DMS153 (cell line): ENCODE measurements around the gene UGT2B15.
A peak's percentile ranks its signal among the peaks of the same experiment; 100 is the strongest.
"Not testable (repeated sequence)": the region's sequence is repeated elsewhere in the genome, so short reads cannot be mapped to it uniquely, and the experiment has no call there.

Source experiments
- DNase-seq: peaks from one replicate; lab custom pipeline; 2025; lab: John Stamatoyannopoulos, UW

UGT2B15 gene

GRCh38 chr4:68670479-68670939, at the start of gene UGT2B15:
TSS of gene UGT2B15 (minus strand) at chr4:68670652. CDS start at chr4:68670618, 34 bp downstream.
- not testable (repeated sequence) for DNase-seq

GRCh38 chr4:68719075-68719473, 48.6 kb upstream of the UGT2B15 start:
- DNase-seq = no peak

GRCh38 chr4:68718447-68719074, 48.1 kb upstream of the UGT2B15 start:
- no peak for DNase-seq

DNA sequence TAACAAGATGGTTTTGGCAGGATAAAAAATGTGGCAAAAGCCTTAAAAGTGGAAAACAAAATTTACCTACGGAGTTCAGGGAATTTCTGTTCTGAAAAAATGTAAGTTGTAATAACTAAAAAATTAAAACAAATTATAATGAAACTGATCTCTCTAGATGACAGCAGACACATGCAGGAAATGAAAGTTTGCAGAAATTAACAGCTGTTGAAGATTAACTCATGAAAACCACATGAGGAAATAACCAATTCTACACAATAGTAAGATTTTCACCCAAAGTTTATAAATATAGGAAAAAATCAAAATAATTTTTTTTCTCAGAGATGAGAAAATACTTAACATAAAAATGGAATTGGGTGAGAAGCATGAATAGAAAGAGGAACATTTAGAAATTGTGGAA, 47.5 kb upstream of the UGT2B15 start:
- DNase-seq = no peak

GRCh38 chr4:68714400-68714799, 43.9 kb upstream of the UGT2B15 start:
- no peak for DNase-seq

- no peak for DNase-seq
Measured at GRCh38 chr4:68712207-68712606, 41.8 kb upstream of the UGT2B15 start.

- DNase-seq = no peak
Measured at GRCh38 chr4:68708566-68708965, 38.1 kb upstream of the UGT2B15 start.

DNA sequence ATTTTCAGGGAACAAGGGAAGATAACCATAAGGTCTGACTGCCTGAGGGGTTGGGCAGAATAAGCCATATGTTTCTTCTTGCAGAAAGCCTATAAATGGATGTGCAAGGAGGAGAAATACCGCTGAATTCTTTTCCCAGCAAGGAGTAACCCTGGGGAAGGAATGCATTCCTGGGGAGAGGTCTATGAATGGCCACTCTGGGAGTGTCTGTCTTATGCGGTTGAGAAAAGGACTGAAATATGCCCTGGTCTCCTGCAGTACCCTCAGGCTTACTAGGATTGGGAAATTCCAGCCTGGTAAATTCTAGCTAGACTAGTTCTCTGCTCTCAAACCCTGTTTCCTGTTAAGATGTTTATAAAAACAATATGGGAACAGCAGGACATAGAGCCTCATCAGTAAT, 32.7 kb upstream of the UGT2B15 start:
- DNase-seq = not testable (repeated sequence)

DNA sequence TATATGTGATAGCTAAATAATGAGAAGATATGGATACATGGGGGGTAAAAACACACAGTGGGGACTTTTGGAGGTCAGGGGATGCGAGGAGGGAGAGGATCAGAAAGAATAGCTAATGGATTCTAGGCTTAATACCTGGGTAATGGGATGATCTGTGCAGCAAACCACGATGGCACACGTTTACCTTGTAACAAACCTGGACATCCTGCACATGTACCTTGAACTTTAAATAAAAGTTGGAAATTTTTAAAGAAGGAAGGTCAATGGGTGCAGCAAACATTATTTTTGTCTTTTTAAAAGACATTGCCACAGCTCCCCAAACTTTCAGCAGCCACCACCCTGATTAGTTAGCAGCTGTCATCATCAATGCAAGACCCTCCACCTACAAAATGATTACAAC, 29.7 kb upstream of the UGT2B15 start:
- no peak for DNase-seq

- peak; percentile 72 for DNase-seq
Measured at GRCh38 chr4:68693325-68694075, 23.0 kb upstream of the UGT2B15 start.

DNA sequence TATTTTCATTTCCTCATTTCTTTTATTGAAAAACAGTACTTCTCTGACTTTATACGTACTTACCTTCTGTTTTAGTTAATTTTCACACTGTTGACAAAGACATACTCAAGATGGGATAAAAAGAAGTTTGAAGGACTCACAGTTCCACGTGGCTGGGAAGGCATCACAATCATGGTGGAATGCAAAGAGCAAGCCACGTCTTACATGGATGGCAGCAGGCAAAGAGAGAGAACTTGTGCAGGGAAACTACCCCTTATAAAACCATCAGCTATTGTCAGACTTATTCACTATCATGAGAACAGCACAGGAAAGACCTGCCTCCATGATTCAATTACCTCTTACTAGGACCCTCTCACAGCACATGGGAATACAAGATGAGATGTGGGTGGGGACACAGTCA, 20.7 kb upstream of the UGT2B15 start:
- no peak for DNase-seq

DNA sequence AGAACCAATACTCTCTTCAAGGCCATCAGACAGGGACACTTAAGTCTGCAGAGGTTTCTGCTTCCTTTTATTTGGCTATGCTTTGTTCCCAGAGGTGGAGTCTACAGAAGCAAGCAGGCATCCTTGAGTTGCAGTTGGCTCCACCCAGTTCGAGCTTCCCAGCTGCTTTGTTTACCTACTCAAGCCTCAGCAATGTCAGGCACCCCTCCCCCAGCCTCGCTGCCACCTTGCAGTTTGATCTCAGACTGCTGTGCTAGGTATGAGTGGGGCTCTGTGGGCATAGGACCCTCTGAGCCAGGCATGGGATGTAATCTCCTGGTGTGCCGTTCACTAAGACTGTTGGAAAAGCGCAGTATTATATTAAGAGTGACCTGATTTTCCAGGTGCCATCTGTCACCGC, 12.6 kb upstream of the UGT2B15 start:
- no peak for DNase-seq

GRCh38 chr4:68681298-68681697, 10.8 kb upstream of the UGT2B15 start:
- DNase-seq = not testable (repeated sequence)

- no peak for DNase-seq
Measured at GRCh38 chr4:68673143-68673542, 2.7 kb upstream of the UGT2B15 start.

GRCh38 chr4:68671217-68671616, 765 bp upstream of the UGT2B15 start:
- not testable (repeated sequence) for DNase-seq

GRCh38 chr4:68668537-68669163, 1.8 kb downstream of the UGT2B15 start:
- not testable (repeated sequence) for DNase-seq

DNA sequence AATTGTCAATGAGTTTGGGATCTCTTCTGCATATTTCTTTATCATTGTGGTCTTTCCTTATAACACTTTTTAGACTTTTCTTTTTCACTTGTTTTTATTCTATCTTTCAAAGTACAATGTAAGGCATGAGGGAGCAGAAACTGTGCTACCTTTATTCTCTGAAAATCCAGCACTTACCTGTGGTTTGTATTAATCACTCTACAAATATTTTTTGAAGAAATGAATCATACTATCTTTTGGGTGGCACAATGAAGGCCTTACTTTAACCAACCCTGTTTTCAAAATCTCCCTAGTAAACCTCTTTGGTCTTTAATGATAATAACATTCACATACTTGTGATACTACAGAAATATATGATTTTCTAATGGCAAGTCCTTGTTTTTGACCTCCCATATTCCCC, 2.9 kb downstream of the UGT2B15 start:
- not testable (repeated sequence) for DNase-seq

DNA sequence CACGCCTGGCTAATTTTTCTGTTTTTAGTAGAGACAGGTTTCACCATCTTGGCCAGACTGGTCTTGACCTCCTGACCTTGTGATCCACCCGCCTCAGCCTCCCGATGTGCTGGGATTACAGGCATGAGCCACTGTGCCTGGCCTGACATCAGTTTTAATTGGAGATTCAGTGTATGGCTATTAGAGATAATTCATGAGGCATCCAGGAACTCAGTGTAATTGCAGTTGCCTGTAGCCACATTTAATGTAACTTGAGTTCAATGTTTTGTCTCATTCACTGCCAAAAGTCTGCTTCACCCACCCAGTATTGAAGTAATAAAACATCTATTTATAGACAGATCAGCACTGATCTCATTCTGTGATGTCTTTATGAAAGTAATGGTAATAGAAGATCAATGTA, 5.7 kb downstream of the UGT2B15 start:
- not testable (repeated sequence) for DNase-seq

GRCh38 chr4:68662836-68663574, 7.4 kb downstream of the UGT2B15 start:
- not testable (repeated sequence) for DNase-seq

- DNase-seq = no peak
Measured at GRCh38 chr4:68658672-68659071, 11.8 kb downstream of the UGT2B15 start.

DNA sequence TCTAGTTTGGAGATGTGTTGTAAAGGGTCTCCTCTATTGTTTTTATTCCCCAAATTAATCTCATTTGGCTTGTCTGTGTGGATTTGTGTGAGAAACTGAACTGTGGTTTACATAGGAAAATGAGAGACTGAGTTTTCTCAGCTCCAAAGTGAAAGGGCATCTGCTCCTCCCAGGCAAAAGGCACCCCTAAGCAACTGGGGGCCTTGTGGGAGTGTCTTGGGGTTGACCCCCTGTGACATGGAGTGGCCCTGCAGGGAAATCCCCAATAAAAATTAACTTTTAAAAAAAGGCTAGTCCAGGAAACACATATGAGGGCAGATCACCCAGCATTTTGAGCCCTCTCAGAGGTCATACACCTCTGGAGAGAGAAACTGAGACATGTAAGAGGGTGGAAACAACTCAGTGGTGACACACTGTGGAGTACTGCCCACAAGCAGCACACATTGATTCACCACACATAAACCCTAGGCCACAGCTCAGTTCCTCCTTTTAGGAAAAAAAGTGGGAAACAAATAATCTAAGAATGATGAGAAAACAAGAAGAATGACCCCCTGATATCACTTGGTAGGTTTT, 13.3 kb downstream of the UGT2B15 start:
- not testable (repeated sequence) for DNase-seq

DNA sequence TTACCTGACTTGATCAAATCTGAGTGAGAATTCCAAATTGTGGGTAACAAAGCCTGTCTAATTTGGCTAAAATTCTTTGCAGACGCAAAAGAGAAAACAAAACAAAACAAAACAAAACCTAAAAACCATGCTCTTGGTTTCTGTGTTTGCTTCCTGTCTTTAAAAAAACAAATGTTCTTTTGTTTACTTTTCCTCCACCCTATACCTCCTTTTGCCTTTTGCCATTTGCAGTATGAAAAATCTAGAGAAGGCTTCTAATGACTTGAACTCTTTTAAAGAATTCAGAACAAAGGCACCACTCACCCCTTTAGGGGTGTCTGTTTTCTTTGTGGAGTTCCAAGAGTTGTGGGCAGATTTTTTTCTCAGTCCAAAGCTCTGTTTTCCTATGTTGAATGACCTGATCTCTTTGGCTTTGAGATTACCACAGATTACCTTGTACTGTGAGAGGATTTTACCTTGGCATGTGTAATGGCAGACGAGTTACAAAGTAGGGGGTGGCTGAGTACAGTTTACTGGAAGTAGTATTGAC, 13.9 kb downstream of the UGT2B15 start:
- not testable (repeated sequence) for DNase-seq
